GM12878 (cell line): ENCODE measurements around the gene TBX4. TPM values are rescaled to one million over a fixed set of nuclear protein-coding genes. Genes with fewer than 3 reads are reported as not detected.

Experiments used
- FOXM1 ChIP-seq: IDR thresholded peaks from 2 replicates; pipeline ENCODE4 v1.6.1; 2012; ENCODE audit warnings: low read depth, mild to moderate bottlenecking, inconsistent platforms, low read length, moderate library complexity
- polyA plus RNA-seq, 11 experiments: library from polyadenylated mRNA; depleted of rRNA in 4 of 11; unstranded in 6 of 11; stranded (reverse) in 5 of 11; fragments of >200 nt; fragmentation: Nextera tagmentation in 4 of 11; fragmentation: Illumina TruSeq in 1 of 11; extraction: Ambion mirVana in 4 of 11; extraction: Trizol in 1 of 11; gene quantifications; 1 replicate in 1 of 11; 2 replicates in 10 of 11; pipeline versions ENCODE4 v1.2.1 to v1.2.3, GENCODE V29; 2011 to 2016; ENCODE audit warnings: inconsistent platforms in 2 of 11, missing spikeins in 2 of 11, low read depth in 1 of 11
- total RNA-seq, 4 experiments: library from RNA; depleted of rRNA in 3 of 4; stranded (reverse); fragments of >200 nt in 3 of 4; fragmentation: Illumina TruSeq in 1 of 4; extraction: Trizol in 1 of 4; gene quantifications; 2 replicates each; pipeline versions ENCODE4 v1.2.1 to v1.2.3, GENCODE V29; 2013 to 2021
- TF ChIP-seq, protein P1 (sequence below): fragments of 450-650 bp; formaldehyde crosslinking; IDR thresholded peaks from 2 replicates; pipeline ENCODE4 v1.4.0; 2022; ENCODE audit warnings: mild to moderate bottlenecking, moderate library complexity
- TF ChIP-seq, protein P2 (sequence below): IDR thresholded peaks from 2 replicates; pipeline ENCODE4 v1.6.1; 2012; ENCODE audit warnings: mild to moderate bottlenecking, low read depth, low read length

TBX4 gene
- total and polyA plus RNA-seq, 10 of the 15 experiments (the other 5 are each of a cell fraction or from before 2014, with no cell fraction given), result 0.01 TPM; not detected in 9

DNA sequence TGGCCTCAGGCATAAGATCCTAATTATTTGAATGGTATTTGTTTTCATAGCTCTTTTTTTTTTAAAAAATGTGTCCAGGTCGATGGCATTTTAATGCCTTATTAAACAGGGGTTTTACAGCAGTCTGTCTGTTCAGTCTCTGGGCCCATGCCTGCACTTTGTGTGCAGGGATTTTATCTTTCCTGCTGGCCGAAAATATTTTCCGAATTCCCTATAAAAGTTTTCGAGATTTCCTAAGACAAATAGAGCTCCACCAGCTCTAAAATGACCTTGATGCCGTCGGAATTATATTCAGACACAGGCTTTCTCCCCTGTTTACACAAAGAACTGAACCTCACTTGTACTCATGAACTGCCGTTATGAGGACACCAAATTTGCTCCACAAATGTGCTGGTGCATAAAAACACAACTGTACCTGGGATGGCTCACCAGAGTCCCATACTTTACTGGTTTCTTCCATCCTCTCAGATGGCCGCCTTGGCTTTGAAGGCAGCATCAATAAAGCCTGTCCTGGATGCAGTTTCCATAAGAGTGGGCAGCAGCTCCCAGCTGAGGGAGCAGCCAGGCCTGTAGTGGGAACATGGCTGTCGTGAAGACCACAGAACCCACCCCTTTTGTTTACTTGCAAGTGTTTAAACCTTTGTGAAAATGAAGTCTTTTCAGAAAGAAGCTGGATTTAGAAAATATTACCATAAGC is 44.9 kb downstream of the TBX4 start (continued):
- TF ChIP-seq, protein P1, sequence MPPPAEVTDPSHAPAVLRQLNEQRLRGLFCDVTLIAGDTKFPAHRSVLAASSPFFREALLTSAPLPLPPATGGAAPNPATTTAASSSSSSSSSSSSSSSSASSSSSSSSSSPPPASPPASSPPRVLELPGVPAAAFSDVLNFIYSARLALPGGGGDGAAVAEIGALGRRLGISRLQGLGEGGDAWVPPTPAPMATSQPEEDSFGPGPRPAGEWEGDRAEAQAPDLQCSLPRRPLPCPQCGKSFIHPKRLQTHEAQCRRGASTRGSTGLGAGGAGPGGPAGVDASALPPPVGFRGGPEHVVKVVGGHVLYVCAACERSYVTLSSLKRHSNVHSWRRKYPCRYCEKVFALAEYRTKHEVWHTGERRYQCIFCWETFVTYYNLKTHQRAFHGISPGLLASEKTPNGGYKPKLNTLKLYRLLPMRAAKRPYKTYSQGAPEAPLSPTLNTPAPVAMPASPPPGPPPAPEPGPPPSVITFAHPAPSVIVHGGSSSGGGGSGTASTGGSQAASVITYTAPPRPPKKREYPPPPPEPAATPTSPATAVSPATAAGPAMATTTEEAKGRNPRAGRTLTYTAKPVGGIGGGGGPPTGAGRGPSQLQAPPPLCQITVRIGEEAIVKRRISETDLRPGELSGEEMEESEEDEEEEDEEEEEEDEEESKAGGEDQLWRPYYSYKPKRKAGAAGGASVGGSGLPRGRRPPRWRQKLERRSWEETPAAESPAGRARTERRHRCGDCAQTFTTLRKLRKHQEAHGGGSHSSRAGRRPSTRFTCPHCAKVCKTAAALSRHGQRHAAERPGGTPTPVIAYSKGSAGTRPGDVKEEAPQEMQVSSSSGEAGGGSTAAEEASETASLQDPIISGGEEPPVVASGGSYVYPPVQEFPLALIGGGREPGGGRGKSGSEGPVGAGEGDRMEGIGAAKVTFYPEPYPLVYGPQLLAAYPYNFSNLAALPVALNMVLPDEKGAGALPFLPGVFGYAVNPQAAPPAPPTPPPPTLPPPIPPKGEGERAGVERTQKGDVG (CRISPR knock-in tag), result no peak
- no peak for TF ChIP-seq FOXM1
- TF ChIP-seq, protein P2, sequence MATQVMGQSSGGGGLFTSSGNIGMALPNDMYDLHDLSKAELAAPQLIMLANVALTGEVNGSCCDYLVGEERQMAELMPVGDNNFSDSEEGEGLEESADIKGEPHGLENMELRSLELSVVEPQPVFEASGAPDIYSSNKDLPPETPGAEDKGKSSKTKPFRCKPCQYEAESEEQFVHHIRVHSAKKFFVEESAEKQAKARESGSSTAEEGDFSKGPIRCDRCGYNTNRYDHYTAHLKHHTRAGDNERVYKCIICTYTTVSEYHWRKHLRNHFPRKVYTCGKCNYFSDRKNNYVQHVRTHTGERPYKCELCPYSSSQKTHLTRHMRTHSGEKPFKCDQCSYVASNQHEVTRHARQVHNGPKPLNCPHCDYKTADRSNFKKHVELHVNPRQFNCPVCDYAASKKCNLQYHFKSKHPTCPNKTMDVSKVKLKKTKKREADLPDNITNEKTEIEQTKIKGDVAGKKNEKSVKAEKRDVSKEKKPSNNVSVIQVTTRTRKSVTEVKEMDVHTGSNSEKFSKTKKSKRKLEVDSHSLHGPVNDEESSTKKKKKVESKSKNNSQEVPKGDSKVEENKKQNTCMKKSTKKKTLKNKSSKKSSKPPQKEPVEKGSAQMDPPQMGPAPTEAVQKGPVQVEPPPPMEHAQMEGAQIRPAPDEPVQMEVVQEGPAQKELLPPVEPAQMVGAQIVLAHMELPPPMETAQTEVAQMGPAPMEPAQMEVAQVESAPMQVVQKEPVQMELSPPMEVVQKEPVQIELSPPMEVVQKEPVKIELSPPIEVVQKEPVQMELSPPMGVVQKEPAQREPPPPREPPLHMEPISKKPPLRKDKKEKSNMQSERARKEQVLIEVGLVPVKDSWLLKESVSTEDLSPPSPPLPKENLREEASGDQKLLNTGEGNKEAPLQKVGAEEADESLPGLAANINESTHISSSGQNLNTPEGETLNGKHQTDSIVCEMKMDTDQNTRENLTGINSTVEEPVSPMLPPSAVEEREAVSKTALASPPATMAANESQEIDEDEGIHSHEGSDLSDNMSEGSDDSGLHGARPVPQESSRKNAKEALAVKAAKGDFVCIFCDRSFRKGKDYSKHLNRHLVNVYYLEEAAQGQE, result no peak
